ENCODE data around the gene SCN2B. TPM values are rescaled to one million over a fixed set of nuclear protein-coding genes. Genes with fewer than 3 reads are reported as not detected.
A peak's percentile ranks its signal among the peaks of the same experiment; 100 is the strongest.

SCN2B gene, protein sequence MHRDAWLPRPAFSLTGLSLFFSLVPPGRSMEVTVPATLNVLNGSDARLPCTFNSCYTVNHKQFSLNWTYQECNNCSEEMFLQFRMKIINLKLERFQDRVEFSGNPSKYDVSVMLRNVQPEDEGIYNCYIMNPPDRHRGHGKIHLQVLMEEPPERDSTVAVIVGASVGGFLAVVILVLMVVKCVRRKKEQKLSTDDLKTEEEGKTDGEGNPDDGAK
- total RNA-seq (2013; cell fraction: nucleolus; rRNA removed) = not detected in 2 replicates
- total RNA-seq (2014; rRNA removed) = 0.05 TPM in 1 of 2 replicates, not detected in the other
- total RNA-seq (2014; rRNA removed; fragmentation: Illumina TruSeq; extraction: Trizol) = not detected in 2 replicates
- not detected in 2 replicates for total RNA-seq (2021)
- not detected for polyA plus RNA-seq (2011; ENCODE audit: low read depth)
- 0.01 TPM in 1 of 2 replicates, not detected in the other for polyA plus RNA-seq (2011; rRNA removed)
- polyA plus RNA-seq (2011; cell fraction: cytosol; rRNA removed) = not detected in 2 replicates
- polyA plus RNA-seq (2011; cell fraction: nucleus; rRNA removed) = not detected in 2 replicates
- not detected in 2 replicates for polyA plus RNA-seq (2012)
- polyA plus RNA-seq (2014; fragmentation: Illumina TruSeq; extraction: Trizol) = not detected in 2 replicates
- not detected for polyA plus RNA-seq (2014; fragmentation: Nextera tagmentation; extraction: Ambion mirVana)
- polyA plus RNA-seq (2014; rRNA removed) = not detected in 2 replicates
- not detected for polyA plus RNA-seq (2016; fragmentation: Nextera tagmentation; extraction: Ambion mirVana)
- polyA minus RNA-seq (2011; rRNA and poly(A)+ RNA removed) = not detected in 2 replicates
- polyA minus RNA-seq (2011; cell fraction: cytosol; rRNA and poly(A)+ RNA removed) = not detected in 2 replicates
- polyA minus RNA-seq (2011; cell fraction: nucleus; rRNA and poly(A)+ RNA removed) = not detected in 2 replicates
- Bru-seq, nascent RNA = not detected
- BruChase-seq, experiment 1, labeled RNA remaining after a 6-hour chase = percentile 6 among the genes with signal in this experiment
- BruChase-seq, experiment 2, labeled RNA remaining after a 2-hour chase = percentile 10 among the genes with signal in this experiment
- long read RNA-seq, experiment 1 = 0 reads
- long read RNA-seq, experiment 2 = 0 reads

DNA sequence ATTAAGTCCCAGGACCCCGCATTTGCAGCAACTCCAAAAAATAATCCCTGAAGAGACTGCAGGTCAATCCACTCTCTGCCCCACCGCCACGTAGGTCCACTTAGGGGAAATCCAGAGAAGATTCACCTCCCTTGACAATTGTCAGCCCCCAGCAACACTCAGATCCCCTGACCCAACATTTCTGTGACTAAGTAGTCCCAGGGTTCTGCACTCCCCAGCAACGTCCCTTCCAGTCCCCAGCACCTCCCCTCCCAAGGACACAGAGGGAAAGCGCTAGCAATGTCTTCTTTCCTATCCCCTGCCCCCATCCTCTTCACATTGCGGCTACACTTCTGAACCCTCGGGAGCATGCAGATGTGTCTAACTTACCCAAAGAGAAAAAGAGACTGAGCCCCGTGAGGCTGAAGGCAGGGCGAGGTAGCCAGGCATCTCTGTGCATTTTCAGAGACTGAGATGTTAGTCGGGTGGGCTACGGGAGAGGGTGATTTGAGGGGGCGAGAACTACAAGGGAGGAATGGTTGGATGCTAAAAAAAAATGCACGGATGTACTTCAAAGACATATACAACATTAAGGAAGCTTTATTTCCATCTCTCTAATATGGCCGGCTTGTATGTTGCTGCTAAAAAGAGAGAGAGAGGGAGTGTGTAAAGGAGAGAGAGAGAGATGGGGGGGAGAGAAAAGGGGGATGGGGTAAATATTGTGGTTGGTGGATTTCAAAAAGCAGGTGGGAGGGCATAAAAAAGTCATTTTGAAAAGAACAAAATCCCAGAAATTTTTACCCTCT is at the start of gene SCN2B:
SCN2B (minus strand) TSS at position 647 of the 785 bp plus-strand sequence; CDS start at position 439, 208 bp downstream.
- Histone ChIP-seq H3K9ac (ENCODE audit: control insufficient read depth, insufficient read depth, low read length) (no peak within 1 kb of the TSS), H3K9me3 (replicated peaks; ENCODE audit: control insufficient read depth, insufficient read depth, low read length) (no peaks in the 10 kb centered on the region), H3K27me3 (replicated peaks in 1 of 2; ENCODE audit: control insufficient read depth in 2 of 2, insufficient read depth in 2 of 2, low read length in 1 of 2) (peaks cover 0 to 7% of the 10 kb centered on the region in 2 experiments; a peak in 1 of 4 replicates), H2AFZ (ENCODE audit: control insufficient read depth, low read depth, low read length) (no peak within 1 kb of the TSS), H4K20me1 (ENCODE audit: control insufficient read depth, insufficient read depth) (no peaks in the 10 kb centered on the region), H3K4me3 (no peak within 1 kb of the TSS), H3K27ac (ENCODE audit: control insufficient read depth, insufficient read depth) (no peak within 1 kb of the TSS), H3K4me2 (ENCODE audit: control insufficient read depth, insufficient read depth) (no peak within 1 kb of the TSS), H3K4me1 (ENCODE audit: control insufficient read depth, insufficient read depth, low read length) (no peaks in the 10 kb centered on the region), H3K36me3 (ENCODE audit: control insufficient read depth in 2 of 2, insufficient read depth in 2 of 2, low read length in 1 of 2) (no peaks in the 10 kb centered on the region), H3K79me2 (ENCODE audit: control insufficient read depth, insufficient read depth, low read length) (no peaks in the 10 kb centered on the region)
- WGBS (ENCODE audit: insufficient coverage, insufficient replicate concordance, low lambda C conversion rate, missing lambda C conversion rate) = 25% methylated on average over 14 of the region's 14 CpGs
- CTCF ChIA-PET = interaction anchor here (0.7 to 1.9 kb wide), 4 partner anchors 28 to 92 kb away, joined by 3 to 6 read pairs (median 4); no protein-coding TSS in a partner anchor
- RAD21 ChIA-PET (ENCODE audit: unreplicated experiment) = no interaction called here
- BruUV-seq (replicated peaks) = no TSS peak
- SMC1A ChIA-PET (ENCODE audit: uncharacterized antibody, unreplicated experiment) = no interaction called here
- intact Hi-C loops (cut with micrococcal nuclease; ENCODE audit: unreplicated experiment) (no loop called here), in situ Hi-C loops (cut with MboI) (no loop called here)
- FAIRE-seq (no peak), DNase-seq (ENCODE audit: low read depth, low spot score) (no peak), ATAC-seq (no peak)
- POLR2A ChIA-PET = no interaction called here
- no peak for TF ChIP-seq EP300 (IDR thresholded peaks at IDR 0.05; ENCODE audit: borderline replicate concordance in 1 of 2, control insufficient read depth in 1 of 2, low read depth in 2 of 2, low read length in 2 of 2)
- TF ChIP-seq, protein P1, sequence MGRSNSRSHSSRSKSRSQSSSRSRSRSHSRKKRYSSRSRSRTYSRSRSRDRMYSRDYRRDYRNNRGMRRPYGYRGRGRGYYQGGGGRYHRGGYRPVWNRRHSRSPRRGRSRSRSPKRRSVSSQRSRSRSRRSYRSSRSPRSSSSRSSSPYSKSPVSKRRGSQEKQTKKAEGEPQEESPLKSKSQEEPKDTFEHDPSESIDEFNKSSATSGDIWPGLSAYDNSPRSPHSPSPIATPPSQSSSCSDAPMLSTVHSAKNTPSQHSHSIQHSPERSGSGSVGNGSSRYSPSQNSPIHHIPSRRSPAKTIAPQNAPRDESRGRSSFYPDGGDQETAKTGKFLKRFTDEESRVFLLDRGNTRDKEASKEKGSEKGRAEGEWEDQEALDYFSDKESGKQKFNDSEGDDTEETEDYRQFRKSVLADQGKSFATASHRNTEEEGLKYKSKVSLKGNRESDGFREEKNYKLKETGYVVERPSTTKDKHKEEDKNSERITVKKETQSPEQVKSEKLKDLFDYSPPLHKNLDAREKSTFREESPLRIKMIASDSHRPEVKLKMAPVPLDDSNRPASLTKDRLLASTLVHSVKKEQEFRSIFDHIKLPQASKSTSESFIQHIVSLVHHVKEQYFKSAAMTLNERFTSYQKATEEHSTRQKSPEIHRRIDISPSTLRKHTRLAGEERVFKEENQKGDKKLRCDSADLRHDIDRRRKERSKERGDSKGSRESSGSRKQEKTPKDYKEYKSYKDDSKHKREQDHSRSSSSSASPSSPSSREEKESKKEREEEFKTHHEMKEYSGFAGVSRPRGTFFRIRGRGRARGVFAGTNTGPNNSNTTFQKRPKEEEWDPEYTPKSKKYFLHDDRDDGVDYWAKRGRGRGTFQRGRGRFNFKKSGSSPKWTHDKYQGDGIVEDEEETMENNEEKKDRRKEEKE (IDR thresholded peaks at IDR 0.05) = no peak
- TF ChIP-seq ZNF207 (IDR thresholded peaks at IDR 0.05; ENCODE audit: borderline replicate concordance) = no peak
- no peak for TF ChIP-seq GABPA (IDR thresholded peaks at IDR 0.05; ENCODE audit: low read depth)
- no peak for TF ChIP-seq MEF2B (IDR thresholded peaks at IDR 0.05; ENCODE audit: partially characterized antibody, poor library complexity, severe bottlenecking)
- TF ChIP-seq FOXK2 (IDR thresholded peaks at IDR 0.05) = no peak
- no peak for TF ChIP-seq CBX5 (IDR thresholded peaks at IDR 0.05; ENCODE audit: low read depth)
- no peak for TF ChIP-seq YBX1 (IDR thresholded peaks at IDR 0.05)
- no peak for TF ChIP-seq BACH1 (IDR thresholded peaks at IDR 0.05; ENCODE audit: borderline replicate concordance)
- TF ChIP-seq HCFC1 (IDR thresholded peaks at IDR 0.05; ENCODE audit: low read length) = no peak
- no peak for TF ChIP-seq CHD4 (IDR thresholded peaks at IDR 0.05)
- TF ChIP-seq CBX3 (IDR thresholded peaks at IDR 0.05; ENCODE audit: borderline replicate concordance, low read depth) = no peak
- no peak for TF ChIP-seq ZNF274 (IDR thresholded peaks at IDR 0.05; ENCODE audit: insufficient read depth, insufficient read length)
- TF ChIP-seq SUZ12 (IDR thresholded peaks at IDR 0.05; ENCODE audit: unreplicated experiment) = no peak
- no peak for TF ChIP-seq JUND (IDR thresholded peaks at IDR 0.05; ENCODE audit: low read depth, low read length)
- TF ChIP-seq MEF2A (IDR thresholded peaks at IDR 0.05; ENCODE audit: insufficient read depth, low read depth, low read length) = no peak
- no peak for TF ChIP-seq KLF5 (IDR thresholded peaks at IDR 0.05; ENCODE audit: partially characterized antibody)
